HG03520 (cell line): ENCODE data around the gene TM7SF3.
A peak's percentile ranks its signal among the peaks of the same experiment; 100 is the strongest.
"Not testable (repeated sequence)": the region's sequence is repeated elsewhere in the genome, so short reads cannot be mapped to it uniquely, and the experiment has no call there.

Experiments used
- ATAC-seq: cut with Tn5 transposase; IDR thresholded peaks from one replicate; pipeline ENCODE4 v1.9.1; 2021; ENCODE audit warnings: mild to moderate bottlenecking, moderate library complexity; ENCODE audit not compliant: unreplicated experiment

The TM7SF3 gene

DNA sequence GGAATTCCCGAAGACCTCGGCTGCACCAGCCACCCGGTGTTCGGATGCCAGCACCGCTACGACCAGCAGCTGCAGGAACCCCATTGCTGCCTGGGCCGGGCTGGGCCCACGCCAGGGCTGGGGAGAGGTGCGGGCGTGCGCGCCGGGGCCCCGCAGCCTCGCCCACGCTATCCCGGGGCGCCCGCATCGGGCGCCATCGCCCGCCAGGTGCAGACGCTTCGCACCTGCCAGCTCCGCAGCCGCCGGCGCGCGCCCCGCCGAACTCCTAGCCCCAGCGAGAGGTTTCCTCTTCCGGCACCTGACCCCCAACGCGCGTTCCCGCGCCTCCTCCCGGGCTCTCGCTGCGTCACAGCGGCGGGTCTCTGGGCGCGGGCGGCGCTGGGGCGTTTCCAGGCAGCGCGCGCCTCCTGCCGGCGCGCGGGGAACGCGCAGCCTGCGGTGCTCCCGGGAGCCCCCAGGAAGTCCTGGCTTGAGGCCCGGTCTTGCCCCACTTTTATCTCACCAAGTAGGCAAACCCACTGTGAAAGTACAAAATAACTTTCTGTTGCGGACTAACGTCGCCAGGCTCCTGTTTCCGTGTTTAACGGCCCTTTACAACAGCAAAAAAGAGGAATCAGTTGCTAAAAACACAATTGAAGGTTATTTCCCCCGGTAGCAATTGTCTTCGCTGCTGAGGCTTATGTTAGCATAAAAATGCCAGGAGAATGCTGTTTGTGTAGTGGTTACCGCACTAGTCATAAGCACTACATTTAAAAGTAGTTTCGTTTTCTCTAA lies at the start of gene TM7SF3:
TSS of gene TM7SF3 (minus strand) at position 300 of the 774 bp plus-strand sequence. CDS start at position 84, 216 bp downstream.
- ATAC-seq, result peak; percentile 83

GRCh38 chr12:27063250-27063851 lies 49.2 kb upstream of the TM7SF3 start:
- no peak for ATAC-seq

GRCh38 chr12:27061317-27061716 lies 47.1 kb upstream of the TM7SF3 start:
- ATAC-seq, result no peak

DNA sequence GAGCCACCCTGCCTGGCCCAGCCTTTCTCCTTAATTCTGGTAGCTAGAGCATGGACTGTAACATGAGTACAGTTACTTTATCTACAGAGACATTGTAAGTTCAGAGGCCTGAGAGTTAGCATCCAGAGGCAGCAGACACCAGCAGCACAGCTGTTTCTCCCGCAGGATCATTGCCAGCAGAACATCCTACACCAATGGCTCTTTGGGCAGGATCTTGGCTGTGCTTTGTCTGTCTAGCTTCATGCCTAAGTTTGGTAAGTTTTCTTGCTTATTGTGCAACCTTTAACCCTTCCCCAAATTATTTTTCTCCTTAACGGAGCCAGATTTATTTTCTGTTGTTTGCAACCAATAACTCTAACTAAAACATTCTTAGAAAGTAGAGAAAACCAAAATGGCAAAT lies 46.6 kb upstream of the TM7SF3 start:
- ATAC-seq, result no peak

- no peak for ATAC-seq
These were observed 43.4 kb upstream of the TM7SF3 start for GRCh38 chr12:27057543-27057942.

GRCh38 chr12:27055966-27056365 lies 41.8 kb upstream of the TM7SF3 start:
- no peak for ATAC-seq

DNA sequence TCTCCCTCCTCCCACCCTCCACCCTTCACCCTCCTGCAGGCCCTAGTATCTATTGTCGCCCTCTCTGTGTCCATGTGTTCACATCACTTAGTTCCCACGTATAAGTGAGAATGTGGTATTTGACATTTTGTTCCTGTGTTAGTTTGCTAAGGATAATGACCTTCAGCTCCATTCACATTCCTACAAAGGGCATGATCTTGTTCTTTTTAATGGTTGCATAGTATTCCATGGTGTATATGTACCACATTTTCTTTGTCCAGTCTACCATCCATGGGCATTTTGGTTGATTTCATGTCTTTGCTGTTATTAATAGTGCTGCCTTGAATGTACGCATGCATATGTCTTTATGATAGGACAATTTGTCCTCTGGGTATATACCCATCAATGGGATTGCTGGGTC lies 38.6 kb upstream of the TM7SF3 start:
- no peak for ATAC-seq

- ATAC-seq, result no peak
These were observed 38.0 kb upstream of the TM7SF3 start for GRCh38 chr12:27052176-27052575.

DNA sequence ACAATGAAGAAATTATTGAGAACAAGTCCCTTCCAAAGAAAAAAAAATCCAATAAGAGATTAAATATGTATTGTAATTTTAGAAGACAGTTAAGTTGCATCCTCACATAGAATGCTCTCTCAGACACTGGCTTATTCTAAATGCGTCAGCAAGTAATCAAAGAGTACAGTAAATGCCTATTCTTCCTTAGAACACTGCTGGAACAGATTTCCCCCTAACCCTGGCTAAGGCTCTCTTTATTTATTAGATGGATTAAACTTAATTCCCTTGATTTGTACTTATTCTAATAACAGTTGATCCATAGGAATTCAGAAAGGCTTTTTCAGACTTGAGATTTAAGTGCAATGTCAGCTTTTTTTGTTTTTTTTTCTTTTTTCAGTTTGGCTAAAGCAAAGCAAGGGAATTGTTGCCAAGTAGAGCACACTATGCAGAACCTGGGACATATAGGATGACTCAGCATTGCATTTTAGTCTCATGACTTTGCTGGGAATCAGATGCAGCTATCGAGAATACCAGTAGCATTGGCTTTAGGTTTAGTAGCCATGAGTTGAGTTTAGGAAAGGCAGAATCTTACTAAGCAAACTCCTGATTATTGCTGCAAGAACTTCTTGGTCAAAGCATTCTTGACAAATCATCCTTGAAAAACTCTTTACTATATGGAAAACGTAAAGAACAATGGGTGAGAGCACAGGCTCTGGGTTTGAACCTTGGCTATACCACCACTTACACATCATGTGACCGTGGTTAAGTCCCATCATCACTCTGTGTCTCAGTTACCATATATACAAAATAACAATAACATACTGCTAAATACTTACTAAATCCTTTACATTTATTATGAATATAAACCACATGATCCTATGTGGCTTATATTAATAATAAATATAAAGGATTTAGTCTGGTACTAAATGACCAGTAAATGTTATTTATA lies 34.9 kb upstream of the TM7SF3 start:
- ATAC-seq, result no peak

DNA sequence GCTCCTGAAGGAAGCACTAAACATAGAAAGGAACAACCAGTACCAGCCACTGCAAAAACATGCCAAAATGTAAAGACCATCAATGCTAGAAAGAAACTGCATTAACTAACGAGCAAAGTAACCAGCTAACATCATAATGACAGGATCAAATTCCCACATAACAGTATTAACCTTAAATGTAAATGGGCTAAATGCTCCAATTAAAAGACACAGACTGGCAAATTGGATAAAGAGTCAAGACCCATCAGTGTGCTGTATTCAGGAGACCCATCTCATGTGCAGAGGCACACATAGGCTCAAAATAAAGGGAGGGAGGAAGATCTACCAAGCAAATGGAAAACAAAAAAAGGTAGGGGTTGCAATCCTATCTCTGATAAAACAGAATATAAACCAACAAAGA lies 27.8 kb upstream of the TM7SF3 start:
- ATAC-seq, result not testable (repeated sequence)

DNA sequence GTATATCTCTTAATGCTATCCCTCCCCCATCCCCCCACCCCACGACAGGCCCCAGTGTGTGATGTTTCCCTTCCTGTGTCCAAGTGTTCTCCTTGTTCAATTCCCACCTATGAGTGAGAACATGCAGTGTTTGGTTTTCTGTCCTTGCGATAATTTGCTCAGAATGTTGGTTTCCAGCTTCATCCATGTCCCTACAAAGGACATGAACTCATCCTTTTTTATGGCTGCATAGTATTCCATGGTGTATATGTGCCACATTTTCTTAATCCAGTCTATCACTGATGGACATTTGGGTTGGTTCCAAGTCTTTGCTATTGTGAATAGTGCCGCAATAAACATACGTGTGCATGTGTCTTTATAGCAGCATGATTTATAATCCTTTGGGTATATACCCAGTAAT lies 26.5 kb upstream of the TM7SF3 start:
- not testable (repeated sequence) for ATAC-seq

DNA sequence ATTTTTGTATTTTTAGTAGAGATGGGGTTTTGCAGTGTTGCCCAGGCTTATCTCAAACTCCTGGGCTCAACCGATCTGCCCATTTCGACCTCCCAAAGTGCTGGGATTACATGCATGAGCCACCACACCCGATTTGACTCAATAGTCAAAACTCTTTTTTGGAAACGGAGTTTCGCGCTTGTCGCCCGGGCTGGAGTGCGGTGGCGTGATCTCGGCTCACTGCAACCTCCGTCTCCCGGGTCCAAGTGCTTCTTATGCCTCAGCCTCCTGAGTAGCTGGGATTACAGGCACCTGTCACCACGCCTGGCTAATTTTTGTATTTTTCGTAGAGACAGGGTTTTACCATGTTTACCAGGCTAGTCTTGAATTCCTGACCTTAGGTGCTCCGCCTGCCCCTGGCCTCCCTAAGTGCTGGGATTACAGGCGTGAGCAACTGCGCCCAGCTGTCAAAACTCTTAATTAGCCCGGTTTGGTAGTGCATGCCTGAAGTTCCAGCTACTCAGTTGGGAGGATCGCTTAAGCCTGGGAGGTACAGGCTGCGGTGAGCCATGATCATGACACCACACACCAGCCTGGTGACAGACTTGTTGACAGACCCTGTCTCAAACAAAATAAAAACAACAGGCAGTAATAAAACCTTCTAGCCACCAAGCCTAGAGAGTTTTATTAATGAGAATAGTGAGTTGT lies 20.6 kb upstream of the TM7SF3 start:
- no peak for ATAC-seq

DNA sequence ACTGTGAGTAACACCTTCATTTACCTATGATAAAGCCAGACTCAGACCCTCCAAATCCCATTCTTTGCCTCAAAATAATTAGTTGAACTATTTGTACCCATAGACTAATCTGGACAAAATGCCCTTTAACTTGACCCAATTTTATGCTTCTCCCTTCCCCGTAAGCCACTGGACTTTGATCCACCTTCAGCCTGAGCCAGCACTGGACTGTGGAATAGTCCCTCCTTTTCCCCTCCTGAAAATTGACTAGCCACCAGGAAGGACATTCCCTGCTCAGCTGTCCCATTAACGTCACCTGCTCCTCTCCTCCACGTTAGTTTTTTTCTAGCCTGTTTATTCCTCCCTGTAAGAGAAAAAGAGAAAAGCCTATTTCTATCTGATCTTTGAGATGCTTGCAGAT lies 18.5 kb upstream of the TM7SF3 start:
- no peak for ATAC-seq

DNA sequence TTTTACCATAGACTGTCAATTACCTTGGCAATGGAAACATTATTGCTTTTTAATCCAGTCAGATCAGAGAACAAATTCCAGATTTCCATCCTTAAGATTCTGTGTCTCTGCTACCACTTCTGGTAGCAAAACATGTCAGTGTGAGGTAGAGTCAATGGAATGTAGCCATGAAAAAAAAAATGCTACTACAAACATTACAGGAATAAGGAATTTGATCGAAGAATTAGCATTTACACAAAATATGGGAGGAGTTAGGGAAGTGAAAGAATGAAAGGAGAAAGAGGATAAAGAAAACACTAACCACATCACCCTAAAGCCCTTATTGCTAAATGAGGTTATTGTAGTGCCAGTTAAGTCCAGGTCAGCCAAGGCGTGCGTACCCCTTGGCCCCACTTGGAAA lies 17.3 kb upstream of the TM7SF3 start:
- ATAC-seq, result no peak

GRCh38 chr12:27026257-27026656 lies 12.1 kb upstream of the TM7SF3 start:
- ATAC-seq, result no peak

DNA sequence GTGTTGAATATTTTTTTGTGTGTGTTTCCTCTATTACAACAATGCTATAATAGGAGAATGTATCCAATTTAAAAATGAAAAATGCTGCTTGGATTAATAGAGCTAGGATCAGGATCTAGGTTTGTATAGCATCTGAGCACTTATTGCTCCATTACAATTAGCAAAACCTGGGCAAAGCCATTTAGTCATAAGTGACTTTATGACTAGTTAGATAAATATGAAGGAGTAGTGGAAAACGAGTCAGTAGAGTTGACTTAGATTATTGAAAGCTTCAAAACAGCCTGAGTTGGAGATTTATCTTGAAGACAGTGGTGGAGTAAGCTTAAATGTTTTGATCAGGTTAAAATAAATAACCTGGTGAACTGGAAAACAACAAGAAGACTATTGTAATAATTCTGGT lies 10.9 kb upstream of the TM7SF3 start:
- no peak for ATAC-seq

DNA sequence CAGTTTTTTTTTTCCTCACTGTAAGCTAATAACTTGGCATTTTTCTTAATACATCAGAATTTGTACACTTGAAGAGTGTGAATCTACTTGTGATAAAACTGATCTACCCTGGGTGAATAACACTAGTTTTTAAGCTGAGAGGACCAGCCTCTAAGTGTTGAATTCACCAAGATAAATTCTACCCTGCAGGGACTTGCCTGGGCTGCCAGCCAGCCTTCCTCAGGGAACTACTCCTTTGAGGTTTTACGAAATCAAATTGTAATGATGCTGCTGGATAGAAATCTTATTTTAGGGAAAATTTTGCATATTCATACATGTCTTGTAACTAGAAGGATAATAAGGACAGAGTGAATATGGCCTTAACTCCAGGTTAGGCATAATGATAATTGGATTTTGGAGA lies 10.1 kb upstream of the TM7SF3 start:
- ATAC-seq, result no peak

- ATAC-seq, result no peak
These were observed 6.6 kb upstream of the TM7SF3 start for GRCh38 chr12:27020761-27021160.

DNA sequence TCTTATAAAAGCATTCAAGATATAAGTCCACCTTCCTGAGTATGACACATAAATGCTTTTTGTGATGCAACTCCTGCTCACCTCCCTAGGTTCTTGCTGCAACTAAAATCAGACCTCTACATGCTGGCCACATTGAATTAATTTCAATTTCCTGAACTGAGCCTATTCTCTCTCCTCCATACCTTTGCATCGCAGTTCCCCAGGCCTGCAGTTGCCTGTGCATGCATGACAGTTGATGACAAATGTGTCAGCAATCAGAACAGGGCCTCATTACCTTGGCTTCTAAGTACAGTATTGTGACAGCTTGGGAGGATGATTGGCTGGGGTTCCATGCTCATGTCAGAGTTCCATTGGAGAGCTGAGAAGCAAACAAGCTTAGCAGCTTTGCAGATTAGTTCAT lies 3.9 kb upstream of the TM7SF3 start:
- ATAC-seq, result no peak

- ATAC-seq, result not testable (repeated sequence)
These were observed 3.1 kb upstream of the TM7SF3 start for GRCh38 chr12:27017163-27017823.

DNA sequence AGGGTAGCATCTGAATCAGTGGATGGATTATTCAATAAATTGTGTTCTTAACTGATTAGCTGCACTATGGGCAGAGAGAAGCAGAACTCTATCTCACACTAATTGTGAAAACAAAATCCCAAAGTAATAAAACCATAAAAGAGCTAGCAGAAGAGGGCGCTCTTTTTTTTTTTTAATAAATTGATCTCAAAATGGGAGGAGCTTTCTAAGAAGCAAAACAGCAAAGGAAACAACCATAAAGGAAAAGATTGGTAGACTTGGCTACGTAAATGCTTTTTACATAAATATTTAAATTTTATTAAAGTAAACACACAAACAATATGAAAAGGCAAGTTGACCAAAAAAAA lies 1.5 kb upstream of the TM7SF3 start:
- ATAC-seq, result no peak
